Astrocyte of the hippocampus (primary cell): ENCODE results near the gene MSRB3.
A peak's percentile ranks its signal among the peaks of the same experiment; 100 is the strongest.

Source experiments
- DNase-seq: peaks from one replicate; pipeline ENCODE4 v3.0.0; 2011; ENCODE audit warnings: low read depth, low spot score

MSRB3 gene

GRCh38 chr12:65495233-65495632, 216.8 kb downstream of the MSRB3 start:
- peak; percentile 87 for DNase-seq

GRCh38 chr12:65496617-65497016, 218.1 kb downstream of the MSRB3 start:
- no peak for DNase-seq

- no peak for DNase-seq
Measured at GRCh38 chr12:65497660-65498059, 219.2 kb downstream of the MSRB3 start.

- no peak for DNase-seq
Measured at GRCh38 chr12:65499167-65499566, 220.7 kb downstream of the MSRB3 start.

- peak; percentile 58 for DNase-seq
Measured at GRCh38 chr12:65500091-65500900, 221.8 kb downstream of the MSRB3 start.

- DNase-seq: peak; percentile 82
Measured at GRCh38 chr12:65501093-65501621, 222.7 kb downstream of the MSRB3 start.

GRCh38 chr12:65501935-65502334, 223.5 kb downstream of the MSRB3 start:
- no peak for DNase-seq

- DNase-seq: no peak
Measured at GRCh38 chr12:65504417-65504816, 225.9 kb downstream of the MSRB3 start.

- peak; percentile 59 for DNase-seq
Measured at GRCh38 chr12:65505386-65506121, 227.1 kb downstream of the MSRB3 start.

- DNase-seq: no peak
Measured at GRCh38 chr12:65508276-65509035, 230.0 kb downstream of the MSRB3 start.

GRCh38 chr12:65510007-65510406, 231.5 kb downstream of the MSRB3 start:
- DNase-seq: peak; percentile 17

- DNase-seq: peak; percentile 92
Measured at GRCh38 chr12:65510584-65511050, 232.1 kb downstream of the MSRB3 start.

GRCh38 chr12:65511134-65511834, 232.8 kb downstream of the MSRB3 start:
- DNase-seq: peak; percentile 70

- peak; percentile 31 for DNase-seq
Measured at GRCh38 chr12:65511912-65512311, 233.4 kb downstream of the MSRB3 start.
